Measurements from ENCODE around the gene LRRC14B.

The LRRC14B gene

DNA sequence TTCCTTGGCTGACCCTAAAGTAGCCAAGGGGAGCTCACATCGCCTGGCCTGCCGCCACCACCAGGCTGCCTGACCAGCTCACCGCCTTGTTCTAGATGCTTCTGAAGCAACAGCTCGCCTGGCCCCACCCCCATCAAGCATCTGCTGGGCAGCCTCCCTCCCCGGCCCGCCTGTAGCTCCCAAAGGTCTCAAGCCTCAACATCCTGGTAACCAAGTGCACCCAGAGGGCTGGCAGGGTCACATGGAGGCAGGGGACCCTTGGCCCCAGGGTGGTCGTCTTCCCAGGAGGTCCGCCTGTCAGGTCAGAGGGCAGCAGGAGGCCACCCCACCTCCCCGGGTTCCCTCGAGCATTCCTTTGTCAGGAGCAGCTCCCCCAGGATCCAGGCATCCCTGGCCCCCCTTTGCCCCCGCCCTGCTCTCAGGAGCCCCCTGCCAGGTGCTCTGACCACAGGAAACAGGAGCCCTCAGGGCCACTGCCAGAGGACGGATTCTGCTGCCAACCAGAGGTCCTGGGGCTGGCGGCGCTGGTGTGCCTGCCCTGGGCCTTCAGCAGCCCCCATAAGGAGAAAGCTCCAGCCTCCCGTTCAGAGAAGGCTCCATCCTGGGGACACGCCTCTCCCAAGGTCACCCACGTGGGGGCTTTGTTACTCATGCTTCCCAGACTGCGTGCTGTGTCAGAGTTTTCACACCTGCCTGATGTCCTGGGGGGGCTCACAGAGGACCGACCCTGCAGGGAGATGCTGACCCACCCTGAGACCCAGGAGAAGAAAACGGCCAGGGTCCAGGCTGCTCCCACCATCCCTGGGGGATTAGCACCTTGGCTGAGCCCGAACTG is 3.5 kb upstream of the LRRC14B start:
- ATAC-seq (ENCODE audit: low read depth): no peak
- no peak overlapping the region for H3K27ac Mint-ChIP-seq
- H3K4me1 Mint-ChIP-seq: peaks cover 11% of the 10 kb centered on the region
- peaks cover 9% of the 10 kb centered on the region for H3K27me3 Mint-ChIP-seq
- no peaks in the 10 kb centered on the region for H3K36me3 Mint-ChIP-seq
- DNase-seq (ENCODE audit: low spot score in 2 of 2): no peak
- no peaks in the 10 kb centered on the region for H3K9me3 Mint-ChIP-seq
- no peak overlapping the region for H3K4me3 Mint-ChIP-seq

DNA sequence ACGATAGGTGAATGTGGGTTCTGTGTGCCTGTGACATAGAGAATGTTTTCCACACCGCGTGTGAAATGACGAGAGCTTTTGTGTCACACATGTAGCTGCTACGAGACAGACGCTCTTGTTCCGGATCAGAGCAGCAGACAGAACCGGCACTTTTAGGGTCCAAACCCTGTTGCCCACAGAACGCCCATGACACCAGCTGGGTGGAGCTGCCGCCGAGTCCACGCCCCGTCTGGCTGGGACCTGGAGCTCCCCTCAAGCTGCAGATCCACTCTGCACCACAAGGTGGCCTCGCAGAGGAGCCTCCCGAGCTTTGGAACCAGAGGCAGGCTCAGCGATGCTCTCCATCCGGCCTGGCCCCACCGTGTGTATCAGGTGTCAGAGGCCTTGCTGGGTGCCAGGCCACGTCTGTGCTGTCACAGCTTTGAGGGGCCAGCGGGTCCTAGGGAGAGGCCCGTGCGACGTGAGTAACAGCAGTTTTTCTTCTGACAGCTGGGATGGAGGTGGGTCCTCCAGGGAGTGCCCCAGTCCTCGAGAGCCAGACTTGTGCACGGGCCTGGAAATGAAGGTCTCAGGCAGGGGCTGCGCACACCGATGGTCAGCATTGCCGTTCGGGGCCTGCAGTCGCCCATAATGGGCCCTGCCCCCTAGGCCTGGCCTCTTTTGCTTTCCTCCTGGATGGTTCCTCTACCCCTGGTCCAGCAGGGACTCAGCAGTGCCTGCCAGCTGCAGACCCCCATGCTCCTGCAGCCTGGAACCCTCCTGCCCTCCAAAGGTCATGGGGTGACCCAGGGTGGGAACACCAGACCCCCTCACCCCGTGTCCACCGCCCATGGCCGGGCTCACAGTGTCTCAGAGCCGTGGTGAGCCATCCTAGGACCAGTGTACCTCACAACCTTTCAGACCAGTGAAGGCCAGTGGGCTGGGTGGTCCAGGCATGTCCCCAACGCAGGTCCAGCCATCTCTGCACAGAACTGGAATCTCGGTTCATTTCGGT is 2.5 kb upstream of the LRRC14B start:
- Mint-ChIP-seq H3K4me3 (peak overlapping the region; percentile 64), H3K36me3 (no peaks in the 10 kb centered on the region), H3K27ac (no peak overlapping the region), H3K4me1 (peaks cover 11% of the 10 kb centered on the region), H3K9me3 (no peaks in the 10 kb centered on the region), H3K27me3 (peaks cover 9% of the 10 kb centered on the region)
- ATAC-seq (ENCODE audit: low read depth) (peak; percentile 93), DNase-seq (ENCODE audit: low spot score in 2 of 2) (peak; percentile 82 to 87)

DNA sequence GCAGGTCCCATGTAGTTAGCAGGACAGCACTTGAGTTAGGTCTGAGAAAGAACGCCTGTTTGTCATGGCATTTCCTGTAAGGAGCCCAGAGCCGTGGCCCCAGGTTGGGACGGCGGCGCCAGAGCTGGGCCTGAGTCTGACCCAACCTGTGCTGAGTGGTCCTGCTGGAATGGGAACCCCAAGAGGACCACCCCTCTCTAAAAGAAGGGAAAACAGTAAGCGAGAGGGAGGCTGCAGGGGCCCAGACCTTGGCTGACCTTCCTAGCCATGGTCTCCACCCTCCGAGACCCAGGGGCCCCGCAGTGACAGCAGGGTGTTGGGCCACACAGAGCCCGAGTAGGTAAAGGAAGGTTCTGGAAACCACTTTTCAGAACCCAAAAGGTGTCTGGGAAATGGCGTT is 1.8 kb upstream of the LRRC14B start:
- Mint-ChIP-seq H3K9me3 (no peaks in the 10 kb centered on the region), H3K4me3 (no peak overlapping the region), H3K4me1 (peaks cover 11% of the 10 kb centered on the region), H3K36me3 (no peaks in the 10 kb centered on the region), H3K27ac (no peak overlapping the region), H3K27me3 (peaks cover 9% of the 10 kb centered on the region)
- no peak for DNase-seq (ENCODE audit: low spot score in 2 of 2)
- ATAC-seq (ENCODE audit: low read depth): no peak

GRCh38 chr5:189976-190365 is 1.3 kb upstream of the LRRC14B start:
- H3K27me3 Mint-ChIP-seq: peaks cover 9% of the 10 kb centered on the region
- no peak overlapping the region for H3K27ac Mint-ChIP-seq
- H3K4me3 Mint-ChIP-seq: no peak overlapping the region
- DNase-seq (ENCODE audit: low spot score in 2 of 2) (no peak), ATAC-seq (ENCODE audit: low read depth) (no peak)
- peaks cover 11% of the 10 kb centered on the region for H3K4me1 Mint-ChIP-seq
- H3K9me3 Mint-ChIP-seq: no peaks in the 10 kb centered on the region
- H3K36me3 Mint-ChIP-seq: no peaks in the 10 kb centered on the region

GRCh38 chr5:190366-191035 is 794 bp upstream of the LRRC14B start:
- H3K9me3 Mint-ChIP-seq: no peaks in the 10 kb centered on the region
- H3K36me3 Mint-ChIP-seq: no peaks in the 10 kb centered on the region
- ATAC-seq (ENCODE audit: low read depth) (no peak), DNase-seq (ENCODE audit: low spot score in 2 of 2) (no peak)
- H3K27ac Mint-ChIP-seq: no peak overlapping the region
- H3K27me3 Mint-ChIP-seq: peaks cover 9% of the 10 kb centered on the region
- no peak overlapping the region for H3K4me3 Mint-ChIP-seq
- H3K4me1 Mint-ChIP-seq: peaks cover 11% of the 10 kb centered on the region

GRCh38 chr5:191949-192690 is 825 bp downstream of the LRRC14B start:
- Mint-ChIP-seq H3K27me3 (peaks cover 9% of the 10 kb centered on the region), H3K36me3 (no peaks in the 10 kb centered on the region), H3K4me1 (peaks cover 11% of the 10 kb centered on the region), H3K9me3 (no peaks in the 10 kb centered on the region), H3K4me3 (peak overlapping the region; percentile 56), H3K27ac (no peak overlapping the region)
- no peak for DNase-seq (ENCODE audit: low spot score in 2 of 2)
- ATAC-seq (ENCODE audit: low read depth): no peak

- Mint-ChIP-seq H3K4me3 (no peak overlapping the region), H3K4me1 (peaks cover 11% of the 10 kb centered on the region), H3K9me3 (no peaks in the 10 kb centered on the region), H3K36me3 (no peaks in the 10 kb centered on the region), H3K27ac (no peak overlapping the region), H3K27me3 (peaks cover 9% of the 10 kb centered on the region)
- no peak for DNase-seq (ENCODE audit: low spot score in 2 of 2)
- no peak for ATAC-seq (ENCODE audit: low read depth)
These were observed 1.3 kb downstream of the LRRC14B start for GRCh38 chr5:192691-192969.

DNA sequence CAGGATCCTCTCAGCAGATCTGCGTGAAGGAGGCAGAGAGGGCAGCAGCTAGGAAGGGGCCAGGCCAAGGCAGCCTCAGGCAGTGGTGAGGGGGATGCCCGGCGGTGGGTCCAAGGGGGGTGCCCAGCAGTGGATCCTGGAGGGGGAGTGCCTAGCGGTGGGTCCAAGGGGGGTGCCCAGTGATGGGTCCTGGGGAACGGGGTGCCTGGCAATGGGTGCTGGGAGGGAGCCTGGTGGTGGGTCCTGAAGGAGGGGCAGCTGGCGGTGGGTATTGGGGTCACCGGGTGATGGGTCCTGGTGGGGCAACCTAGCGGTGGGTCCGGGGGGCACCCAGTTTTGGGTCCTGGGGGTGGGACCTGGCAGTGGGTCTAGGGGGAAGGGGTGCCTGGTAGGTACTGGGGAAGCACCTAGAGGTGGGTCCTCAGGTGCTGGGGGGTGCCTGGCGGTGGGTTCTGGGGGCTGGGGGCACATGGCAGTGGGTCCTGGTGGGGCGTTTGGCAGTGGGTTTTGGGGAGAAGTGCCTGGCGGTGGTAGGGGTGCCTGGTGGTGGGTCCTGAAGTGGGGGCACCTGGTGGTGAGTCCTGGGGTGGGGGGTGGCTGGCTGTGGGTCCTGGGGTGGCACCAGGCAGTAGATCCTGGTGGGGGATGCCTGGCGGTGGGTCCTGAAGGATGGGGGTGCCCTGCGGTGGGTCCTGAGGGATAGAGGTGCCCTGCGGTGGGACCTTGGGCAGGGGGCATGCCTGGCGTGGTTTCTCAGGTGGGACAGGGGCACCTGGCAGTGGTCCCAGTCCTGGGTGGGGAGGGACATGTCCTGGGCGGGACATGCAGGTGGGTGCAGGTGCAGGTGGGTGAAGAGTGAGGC is 1.9 kb downstream of the LRRC14B start:
- no peak for ATAC-seq (ENCODE audit: low read depth)
- Mint-ChIP-seq H3K27me3 (peaks cover 9% of the 10 kb centered on the region), H3K4me1 (peaks cover 9% of the 10 kb centered on the region), H3K36me3 (no peaks in the 10 kb centered on the region), H3K4me3 (no peak overlapping the region), H3K9me3 (no peaks in the 10 kb centered on the region), H3K27ac (no peak overlapping the region)
- DNase-seq (ENCODE audit: low spot score in 2 of 2): no peak

DNA sequence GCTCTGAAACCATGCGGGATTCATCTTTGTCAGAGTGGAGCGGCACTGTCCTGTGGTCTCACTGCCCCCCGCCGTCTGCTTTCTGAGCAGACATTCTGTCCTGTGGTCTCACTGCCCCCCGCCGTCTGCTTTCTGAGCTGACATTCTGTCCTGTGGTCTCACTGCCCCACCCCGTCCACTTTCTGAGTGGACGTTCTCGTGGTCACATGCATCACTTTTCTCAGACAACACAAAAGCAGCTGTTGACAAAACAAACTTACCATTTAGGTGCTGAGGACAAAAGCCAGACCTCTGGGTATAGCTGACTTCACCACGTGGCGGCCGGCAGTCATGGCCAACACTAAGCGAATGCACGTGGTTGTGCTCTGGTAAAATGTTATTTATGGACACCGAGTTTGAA is 2.8 kb downstream of the LRRC14B start:
- peaks cover 5% of the 10 kb centered on the region for H3K27me3 Mint-ChIP-seq

GRCh38 chr5:194603-195209 is 3.4 kb downstream of the LRRC14B start:
- peaks cover 4% of the 10 kb centered on the region for H3K4me1 Mint-ChIP-seq
- H3K4me3 Mint-ChIP-seq: no peak overlapping the region
- DNase-seq (ENCODE audit: low spot score in 2 of 2) (no peak), ATAC-seq (ENCODE audit: low read depth) (no peak)
- peaks cover 5% of the 10 kb centered on the region for H3K27me3 Mint-ChIP-seq
- H3K9me3 Mint-ChIP-seq: no peaks in the 10 kb centered on the region
- H3K27ac Mint-ChIP-seq: no peak overlapping the region
- no peaks in the 10 kb centered on the region for H3K36me3 Mint-ChIP-seq

More for the DNA sequence above, 2.8 kb downstream of the LRRC14B start:
- ATAC-seq (ENCODE audit: low read depth) (no peak), DNase-seq (ENCODE audit: low spot score in 2 of 2) (no peak)
- no peaks in the 10 kb centered on the region for H3K36me3 Mint-ChIP-seq
- no peak overlapping the region for H3K27ac Mint-ChIP-seq
- no peak overlapping the region for H3K4me3 Mint-ChIP-seq
- peaks cover 4% of the 10 kb centered on the region for H3K4me1 Mint-ChIP-seq
- no peaks in the 10 kb centered on the region for H3K9me3 Mint-ChIP-seq

- Mint-ChIP-seq H3K4me1 (no peaks in the 10 kb centered on the region), H3K4me3 (no peak overlapping the region), H3K27ac (no peak overlapping the region), H3K36me3 (no peaks in the 10 kb centered on the region), H3K9me3 (no peaks in the 10 kb centered on the region), H3K27me3 (peaks cover 2% of the 10 kb centered on the region)
- ATAC-seq (ENCODE audit: low read depth): no peak
- no peak for DNase-seq (ENCODE audit: low spot score in 2 of 2)
These were observed 4.3 kb downstream of the LRRC14B start for GRCh38 chr5:195401-196160.

GRCh38 chr5:196350-196749 is 5.1 kb downstream of the LRRC14B start:
- no peak overlapping the region for H3K27ac Mint-ChIP-seq
- DNase-seq (ENCODE audit: low spot score in 2 of 2) (no peak), ATAC-seq (ENCODE audit: low read depth) (no peak)
- peaks cover 2% of the 10 kb centered on the region for H3K27me3 Mint-ChIP-seq
- no peak overlapping the region for H3K4me3 Mint-ChIP-seq
- peaks cover 5% of the 10 kb centered on the region for H3K4me1 Mint-ChIP-seq
- no peaks in the 10 kb centered on the region for H3K36me3 Mint-ChIP-seq
- no peaks in the 10 kb centered on the region for H3K9me3 Mint-ChIP-seq

Data from memory B cell (primary cell).